Stimulated activated CD8-positive, alpha-beta memory T cell treated with anti-CD3 and anti-CD28 coated beads, Interleukin-12 subunit alpha, Interleukin-12 subunit beta, amount 100 ng/mL, for 24 hours (primary cell): ENCODE data around the gene LSM5.

ENCODE experiments used
- DNase-seq: peaks from one replicate; pipeline ENCODE4 v3.0.0-alpha.2; 2020; ENCODE audit errors: extremely low read depth

Gene LSM5

DNA sequence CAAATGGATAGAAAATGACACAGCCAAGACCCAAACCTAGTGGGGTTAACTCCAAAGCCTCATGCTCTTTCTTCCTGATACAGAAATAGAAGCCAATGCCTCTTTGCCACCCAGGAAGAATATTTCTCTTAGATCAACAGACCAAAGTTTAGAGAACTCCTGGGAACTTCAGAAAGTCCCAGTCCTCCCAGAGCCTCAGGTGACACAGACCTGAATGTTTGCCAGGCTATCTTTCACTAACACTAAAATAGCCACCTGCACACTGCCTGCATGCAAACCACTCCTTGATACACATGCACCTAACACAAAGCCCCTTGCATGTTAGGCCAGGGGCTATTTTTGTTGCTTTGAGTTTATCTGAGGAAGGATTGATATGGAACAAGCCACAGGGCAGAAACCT lies 27.7 kb downstream of the LSM5 start:
- DNase-seq, result no peak

GRCh38 chr7:32461484-32461883 lies 28.7 kb downstream of the LSM5 start:
- DNase-seq, result no peak

DNA sequence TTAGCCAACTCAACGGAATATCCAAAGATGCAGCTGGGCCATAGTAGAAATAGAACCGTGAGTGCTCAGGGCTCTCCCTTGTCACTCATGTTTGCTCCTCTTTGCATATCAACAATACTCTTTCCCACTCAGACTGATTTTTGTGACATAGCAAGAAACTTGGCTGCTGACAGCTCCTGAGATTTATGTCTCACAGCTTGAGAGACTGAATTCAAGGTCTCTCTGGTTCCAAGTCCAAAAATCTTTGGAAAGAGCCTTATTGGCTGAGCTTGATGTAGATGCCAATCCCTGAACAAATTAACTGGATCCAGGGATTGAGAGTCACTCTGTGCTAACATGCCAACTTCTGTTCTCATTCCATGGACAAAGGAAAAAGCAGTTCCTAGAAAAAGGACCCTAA lies 30.4 kb downstream of the LSM5 start:
- DNase-seq, result no peak

GRCh38 chr7:32458025-32458424 lies 32.2 kb downstream of the LSM5 start:
- no peak for DNase-seq

DNA sequence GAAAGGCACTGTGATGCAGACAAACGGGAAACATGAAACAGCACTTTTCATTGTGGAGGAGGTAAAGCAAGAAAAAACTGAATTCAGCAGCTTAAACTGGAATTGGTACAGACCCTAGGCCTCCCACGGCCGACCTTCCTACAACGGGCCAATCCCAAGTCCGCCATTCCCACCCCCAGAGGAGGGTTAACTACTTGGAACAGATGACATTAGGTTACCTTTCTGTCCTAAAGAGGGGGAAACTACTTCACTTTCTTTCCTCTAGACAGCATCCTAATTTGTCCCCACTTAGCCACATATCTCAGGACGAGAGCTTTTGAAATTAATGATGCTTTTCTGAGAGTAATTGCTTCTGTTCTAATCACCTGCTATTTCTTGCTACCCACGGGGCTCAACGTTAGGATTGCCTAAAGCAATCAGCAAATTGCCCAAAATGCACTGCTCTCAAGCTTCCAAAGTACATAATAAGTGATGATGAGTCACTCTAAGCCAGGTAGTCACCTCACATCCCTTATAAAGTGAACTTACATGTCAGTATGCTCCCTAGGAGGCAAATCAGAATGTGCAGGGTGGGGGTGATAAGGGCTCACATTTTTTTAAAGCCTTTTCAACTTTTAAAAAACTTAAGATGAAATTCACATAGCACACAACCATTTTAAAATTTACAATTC lies 36.7 kb downstream of the LSM5 start:
- no peak for DNase-seq

- DNase-seq, result no peak
Measured at GRCh38 chr7:32447218-32447617, 43.0 kb downstream of the LSM5 start.

- DNase-seq, result no peak
Measured at GRCh38 chr7:32436146-32436928, 53.8 kb downstream of the LSM5 start.
